Stromal cell of bone marrow (primary cell): ENCODE measurements around the gene RASSF5.
A peak's percentile ranks its signal among the peaks of the same experiment; 100 is the strongest.
"Not testable (repeated sequence)": the region's sequence is repeated elsewhere in the genome, so short reads cannot be mapped to it uniquely, and the experiment has no call there.

ENCODE experiments used
- DNase-seq: peaks from one replicate; pipeline ENCODE4 v3.0.0-alpha.2; 2012; ENCODE audit warnings: low read depth

Gene RASSF5

DNA sequence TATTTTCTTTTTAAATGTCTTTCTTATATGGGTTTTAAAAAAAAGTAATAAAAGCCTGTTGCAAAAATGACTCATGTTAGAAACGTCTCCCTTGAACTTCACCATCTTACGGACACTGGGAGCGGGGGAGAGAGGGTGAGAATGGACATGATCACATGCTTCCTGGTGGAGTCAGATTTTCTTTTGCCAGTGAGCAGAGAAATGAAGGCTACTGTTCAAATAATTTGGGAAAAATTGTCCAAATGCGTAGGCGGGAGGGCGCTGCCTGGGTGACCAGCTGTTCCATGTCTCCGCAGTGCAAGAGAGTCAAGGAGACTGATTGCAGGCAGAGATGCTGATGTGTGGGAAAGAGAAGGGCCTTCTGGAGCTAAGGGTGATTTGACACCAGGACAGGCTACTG, 81.9 kb downstream of the RASSF5 start:
- peak; percentile 93 for DNase-seq

DNA sequence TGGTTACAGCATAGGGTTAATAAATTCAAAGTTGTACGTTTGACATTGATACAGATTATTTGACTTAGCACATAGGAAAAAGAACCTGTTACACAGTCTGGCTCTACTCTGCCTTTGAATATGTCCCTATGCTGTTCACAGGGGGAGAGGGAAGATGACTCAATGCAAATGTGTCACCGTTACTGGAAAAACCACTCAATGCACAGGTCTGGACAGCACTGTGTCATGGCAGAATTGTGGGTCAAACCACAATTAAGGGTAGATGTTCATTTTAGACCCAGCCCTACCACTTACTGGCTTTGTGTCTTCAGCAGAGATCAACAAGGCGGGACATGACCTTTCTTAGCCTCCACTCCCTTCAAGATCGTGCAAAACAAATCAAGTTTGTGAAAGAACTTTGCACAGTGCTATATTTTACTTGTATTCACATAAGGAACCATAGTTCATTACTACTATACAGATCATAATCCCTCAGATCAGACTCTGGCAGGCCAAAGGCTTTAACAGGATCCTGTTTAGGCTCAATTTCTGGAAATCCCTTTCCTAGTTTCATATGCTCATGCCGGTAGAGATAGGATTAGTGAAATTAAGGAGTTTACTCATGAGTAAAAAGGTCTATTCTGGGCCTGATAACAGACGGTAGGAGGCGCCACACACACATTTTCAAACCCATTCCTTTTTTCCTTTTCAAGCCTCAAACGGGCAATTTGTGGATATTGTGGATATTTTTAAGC, 82.9 kb downstream of the RASSF5 start:
- DNase-seq: peak; percentile 66

DNA sequence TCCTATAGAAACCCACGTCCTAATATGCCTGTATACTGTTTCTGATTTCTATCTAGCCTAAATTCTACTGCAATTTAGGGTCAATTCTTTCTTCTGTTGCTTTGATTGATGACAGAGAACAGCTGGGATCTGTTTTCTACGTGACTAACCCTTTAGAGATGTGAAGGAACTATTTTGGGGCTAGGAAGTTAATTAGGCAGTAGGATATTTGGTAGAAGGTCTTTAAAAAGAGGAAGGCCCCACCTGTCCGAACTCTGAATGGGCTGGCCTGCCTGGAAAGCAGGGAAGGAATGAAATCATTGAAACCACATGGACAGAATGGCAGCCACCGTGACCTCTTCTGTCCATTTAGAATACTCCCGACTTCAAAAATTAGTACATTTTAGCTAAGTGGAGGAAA, 83.9 kb downstream of the RASSF5 start:
- DNase-seq: no peak

DNA sequence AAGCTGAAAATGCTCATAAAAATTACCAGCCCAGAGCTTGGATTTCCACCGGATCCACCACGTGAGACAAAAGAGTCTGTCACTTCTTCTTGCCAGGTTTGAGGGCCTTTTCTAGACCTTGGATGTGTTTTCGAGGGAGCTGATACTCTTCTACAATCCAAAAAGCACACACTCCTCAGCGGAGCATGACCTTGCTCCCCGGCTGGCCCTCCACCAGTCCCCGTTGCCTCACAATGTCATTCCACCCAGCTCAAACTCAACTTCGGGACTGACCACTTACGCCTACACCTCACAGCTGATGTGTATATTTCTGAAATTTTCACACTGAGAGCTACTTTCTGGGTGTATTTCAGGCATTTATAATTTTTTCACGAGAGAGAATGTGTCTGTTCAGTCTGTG, 84.4 kb downstream of the RASSF5 start:
- DNase-seq: no peak

DNA sequence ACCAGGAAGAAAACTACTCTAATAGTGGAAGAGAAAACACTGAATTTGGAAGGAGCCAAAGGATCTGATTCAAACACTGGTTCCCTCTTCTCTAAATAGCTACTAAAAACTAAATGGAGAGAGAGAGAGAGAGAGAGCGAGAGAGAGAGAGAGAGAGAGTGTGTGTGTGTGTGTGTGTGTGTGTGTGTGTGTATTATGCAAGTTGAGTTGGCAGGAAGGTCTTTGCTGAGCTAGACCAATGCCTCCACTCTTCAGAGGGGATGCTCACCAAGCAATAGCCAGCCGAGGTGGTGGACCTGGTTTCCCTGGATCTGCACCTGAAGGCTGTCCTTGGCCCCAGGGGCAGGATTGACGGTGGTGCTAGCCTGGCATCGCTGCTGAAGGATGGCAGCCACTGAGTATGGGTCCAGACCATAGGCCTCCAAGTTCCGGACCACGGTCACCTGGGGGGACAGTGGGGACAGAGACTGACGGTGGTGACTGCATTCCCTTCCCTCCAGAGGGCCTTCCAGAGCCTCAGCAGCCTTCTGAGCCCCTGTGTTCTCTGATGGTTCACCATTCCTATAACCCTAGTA, 86.1 kb downstream of the RASSF5 start:
- DNase-seq: no peak

DNA sequence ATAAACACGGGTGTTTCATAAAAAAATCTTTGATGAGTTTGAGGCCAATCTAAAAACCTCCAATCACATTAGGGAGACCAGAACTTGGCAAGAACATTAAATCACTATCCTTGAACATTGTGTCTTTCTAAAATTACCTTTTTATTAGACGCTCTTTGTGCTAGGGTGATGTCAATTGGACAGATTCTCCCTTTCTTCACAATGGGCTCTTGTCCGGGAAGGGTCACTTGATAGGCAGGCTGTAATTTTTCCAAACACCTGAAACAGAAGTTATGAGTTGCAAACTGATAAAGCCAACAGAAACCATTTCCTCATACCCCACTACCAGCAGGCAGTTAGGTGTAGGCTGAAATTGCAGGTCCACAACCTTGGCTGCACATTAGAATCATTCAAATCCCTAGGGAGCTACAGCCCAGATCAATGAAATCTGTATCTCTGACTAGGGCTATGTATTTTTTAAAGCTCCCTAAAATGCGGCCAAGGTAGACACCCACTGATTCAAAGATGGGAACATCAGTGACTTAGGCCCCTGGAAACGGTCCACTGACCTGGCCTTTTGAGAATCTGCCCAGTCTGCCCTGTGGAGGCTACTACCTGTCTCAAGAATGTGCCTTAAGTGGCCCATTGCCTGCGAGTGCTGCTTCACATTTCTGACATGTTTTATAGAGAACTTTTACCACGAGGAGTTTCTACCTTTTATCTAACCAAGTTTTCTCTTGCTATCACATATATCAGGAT, 88.4 kb downstream of the RASSF5 start:
- DNase-seq: no peak

DNA sequence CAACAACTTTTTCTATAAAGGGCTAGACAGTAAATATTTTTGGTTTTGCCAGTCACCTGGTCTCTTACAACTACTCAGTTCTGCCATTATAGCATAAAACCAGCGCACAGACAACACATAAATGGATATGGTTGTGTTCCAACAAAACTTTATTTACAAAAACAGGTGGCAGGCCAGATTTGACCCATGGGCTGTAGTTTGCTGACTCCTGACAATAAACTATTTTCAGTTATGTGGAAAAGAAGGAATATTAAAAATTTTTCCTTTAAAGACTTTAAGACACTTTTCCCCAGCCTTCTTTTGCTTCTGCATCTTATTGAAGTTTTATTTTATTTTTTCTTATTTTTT, 89.0 kb downstream of the RASSF5 start:
- no peak for DNase-seq

DNA sequence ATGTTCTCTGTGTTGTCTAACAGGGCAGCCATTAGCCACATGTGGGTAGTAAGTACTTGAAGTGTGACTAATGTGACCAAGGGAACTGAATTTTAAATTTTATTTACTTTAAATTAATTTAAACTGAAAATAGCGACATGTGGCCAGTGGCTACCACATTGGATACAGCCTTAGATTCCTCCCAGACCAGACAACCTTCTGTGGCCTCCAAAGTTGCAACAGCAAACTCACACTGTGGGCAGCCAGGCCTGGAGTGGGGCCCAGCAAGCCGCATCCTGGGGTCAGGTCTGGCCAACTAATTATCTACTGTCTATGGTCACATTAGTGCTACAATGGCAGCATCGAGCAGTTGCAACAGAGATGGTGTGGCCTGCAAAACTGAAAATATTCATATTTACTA, 93.2 kb downstream of the RASSF5 start:
- no peak for DNase-seq

DNA sequence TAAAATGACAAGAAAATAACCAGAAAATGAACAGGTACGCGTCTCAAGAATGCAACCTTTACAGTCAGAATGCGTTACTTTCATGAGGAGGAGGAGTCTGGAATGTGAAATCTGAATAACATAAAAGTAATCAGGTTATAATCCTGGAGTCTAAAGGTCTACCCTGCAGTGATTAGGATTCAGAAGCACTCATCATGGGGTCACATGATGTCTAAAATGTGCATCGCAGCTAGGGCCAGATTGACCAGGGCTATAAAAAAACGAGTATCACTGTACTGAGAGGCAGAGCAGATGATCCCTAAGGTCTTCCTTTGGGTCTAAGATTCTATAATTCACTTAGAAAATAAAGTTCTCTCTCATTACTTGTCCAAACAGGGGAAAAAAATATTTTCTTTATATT, 97.5 kb downstream of the RASSF5 start:
- no peak for DNase-seq

GRCh38 chr1:206606867-206607266, 99.5 kb downstream of the RASSF5 start:
- DNase-seq: no peak

GRCh38 chr1:206608108-206608698, 100.9 kb downstream of the RASSF5 start:
- no peak for DNase-seq

- no peak for DNase-seq
Observed at GRCh38 chr1:206609229-206609991, 102.1 kb downstream of the RASSF5 start.

- peak; percentile 80 for DNase-seq
Observed at GRCh38 chr1:206612129-206612876, 105.0 kb downstream of the RASSF5 start, which contains the start of gene EIF2D. TSS of gene EIF2D (minus strand) at chr1:206612465. CDS start at chr1:206612342, 123 bp downstream.

- DNase-seq: not testable (repeated sequence)
Observed at GRCh38 chr1:206626396-206626795, 119.1 kb downstream of the RASSF5 start.

DNA sequence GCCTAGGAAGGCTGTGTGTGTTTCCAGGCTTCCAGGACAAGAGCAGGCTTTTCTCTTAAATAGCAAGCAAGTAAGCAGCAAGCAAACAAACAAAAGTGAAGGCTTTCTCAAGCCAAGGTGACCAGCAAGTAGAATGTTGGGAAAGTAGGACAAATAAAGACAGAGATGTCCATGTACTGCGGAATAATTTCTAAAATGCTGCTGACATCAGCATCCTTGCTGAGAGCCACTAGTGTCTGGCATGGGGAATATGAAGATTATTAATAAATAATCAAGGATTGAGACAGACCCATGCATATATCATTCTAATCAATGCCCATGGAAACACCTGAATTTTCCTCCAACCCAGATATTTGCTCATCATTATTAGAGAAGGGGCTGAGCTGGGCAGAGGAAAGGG, 121.6 kb downstream of the RASSF5 start:
- DNase-seq: no peak

- peak; percentile 87 for DNase-seq
Observed at GRCh38 chr1:206631085-206631509, 123.8 kb downstream of the RASSF5 start.

- DNase-seq: peak; percentile 94
Observed at GRCh38 chr1:206633708-206634121, 126.4 kb downstream of the RASSF5 start.

GRCh38 chr1:206634365-206635079, 127.2 kb downstream of the RASSF5 start:
- DNase-seq: peak; percentile 94

GRCh38 chr1:206635080-206635977, 128.0 kb downstream of the RASSF5 start, which contains the start of gene DYRK3:
TSS of gene DYRK3 (plus strand) at chr1:206635536. CDS start at chr1:206635704, 168 bp downstream.
- DNase-seq: peak; percentile 87
